OCI-LY1 (cell line): ENCODE results near the gene CD6.

Source experiments
- H2AFZ ChIP-seq: fragments of 200-600 bp; sonication (generic), shearing (Covaris generic); 2 replicates; pipeline ENCODE4 v1.6.0; 2014; ENCODE audit warnings: antibody characterized with exemption, mild to moderate bottlenecking, low read length
- H3F3A ChIP-seq: fragments of 200-600 bp; sonication (generic), shearing (Covaris generic); 2 replicates; pipeline ENCODE4 v1.6.0; 2014; ENCODE audit warnings: mild to moderate bottlenecking, antibody characterized with exemption, low read length, moderate library complexity; ENCODE audit not compliant: insufficient read depth
- H3K27ac ChIP-seq: fragments of 200-600 bp; sonication (generic); 2 replicates; pipeline ENCODE4 v1.5.1; 2014; ENCODE audit warnings: low read length, mixed run types, mild to moderate bottlenecking, low read depth; ENCODE audit not compliant: poor library complexity, severe bottlenecking
- H3K27me3 ChIP-seq: fragments of 200-600 bp; sonication (generic); 2 replicates; pipeline ENCODE4 v1.6.0; 2014; ENCODE audit warnings: antibody characterized with exemption, mild to moderate bottlenecking, low read length, moderate library complexity; ENCODE audit not compliant: insufficient read depth
- H3K36me3 ChIP-seq: fragments of 200-600 bp; sonication (generic); 2 replicates; pipeline ENCODE4 v1.6.1; 2014; ENCODE audit warnings: mild to moderate bottlenecking, antibody characterized with exemption, low read length, moderate library complexity, mixed read lengths; ENCODE audit not compliant: insufficient read depth
- H3K4me1 ChIP-seq: fragments of 200-600 bp; sonication (generic); 2 replicates; pipeline ENCODE4 v1.5.1; 2014; ENCODE audit warnings: mild to moderate bottlenecking, low read length, moderate library complexity; ENCODE audit not compliant: insufficient read depth, severe bottlenecking
- H3K4me2 ChIP-seq: fragments of 200-600 bp; sonication (generic), shearing (Covaris generic); 2 replicates; pipeline ENCODE4 v1.6.1; 2014; ENCODE audit warnings: low read length
- H3K4me3 ChIP-seq: fragments of 200-600 bp; sonication (generic); 2 replicates; pipeline ENCODE4 v1.5.1; 2014; ENCODE audit warnings: low read length, low read depth, mild to moderate bottlenecking, mixed read lengths; ENCODE audit not compliant: poor library complexity, severe bottlenecking
- H3K79me2 ChIP-seq: fragments of 200-600 bp; shearing (Covaris generic); 2 replicates; pipeline ENCODE4 v1.6.1; 2016; ENCODE audit warnings: mixed run types, low read length, mixed read lengths; ENCODE audit not compliant: insufficient read depth
- H3K9ac ChIP-seq: fragments of 200-600 bp; sonication (generic), shearing (Covaris generic); 2 replicates; pipeline ENCODE4 v1.6.1; 2014; ENCODE audit warnings: mild to moderate bottlenecking, low read length, mixed read lengths
- H3K9me2 ChIP-seq: fragments of 200-600 bp; sonication (generic), shearing (Covaris generic); 2 replicates; pipeline ENCODE4 v1.6.1; 2014; ENCODE audit warnings: low read depth, mild to moderate bottlenecking, low read length, mixed read lengths
- H3K9me3 ChIP-seq: fragments of 200-600 bp; shearing (Covaris generic); 2 replicates; pipeline ENCODE4 v1.6.1; 2014; ENCODE audit warnings: low read length, mixed read lengths
- H4K20me1 ChIP-seq: fragments of 200-600 bp; sonication (generic), shearing (Covaris generic); 2 replicates; pipeline ENCODE4 v1.6.0; 2016; ENCODE audit warnings: mild to moderate bottlenecking, low read length; ENCODE audit not compliant: insufficient read depth
- CTCF ChIP-seq: fragments of 200-600 bp; sonication (generic), shearing (Covaris generic); IDR thresholded peaks from 2 replicates; pipeline ENCODE4 v1.5.1; 2017; ENCODE audit warnings: mild to moderate bottlenecking, antibody characterized with exemption, low read length, moderate library complexity, mixed read lengths
- EZH2 ChIP-seq: fragments of 200-600 bp; sonication (generic), shearing (Covaris generic); IDR thresholded peaks from 2 replicates; pipeline ENCODE4 v1.8.0; 2017; ENCODE audit warnings: borderline replicate concordance, mixed run types, mild to moderate bottlenecking, antibody characterized with exemption, low read length, moderate library complexity, mixed read lengths

Gene CD6

GRCh38 chr11:60929764-60930163 lies 41.7 kb upstream of the CD6 start:
- no peak overlapping the region for H3K9ac ChIP-seq
- no peak overlapping the region for H3K4me3 ChIP-seq
- H4K20me1 ChIP-seq: no peaks in the 10 kb centered on the region
- TF ChIP-seq CTCF: no peak
- no peak for TF ChIP-seq EZH2
- no peaks in the 10 kb centered on the region for H3K9me3 ChIP-seq
- H3K27ac ChIP-seq: no peak overlapping the region
- H3K27me3 ChIP-seq: 0 out of 2 replicates have a peak, but pooled peaks cover 4% of the 10 kb centered on the region
- H3K36me3 ChIP-seq: no peaks in the 10 kb centered on the region
- peaks cover 39% of the 10 kb centered on the region for H3K4me1 ChIP-seq
- no peaks in the 10 kb centered on the region for H3K79me2 ChIP-seq
- H3F3A ChIP-seq: no peaks in the 10 kb centered on the region
- no peaks in the 10 kb centered on the region for H3K9me2 ChIP-seq
- no peak overlapping the region for H3K4me2 ChIP-seq
- no peak overlapping the region for H2AFZ ChIP-seq

- Histone ChIP-seq H3K4me2 (no peak overlapping the region), H3K79me2 (no peaks in the 10 kb centered on the region), H3K36me3 (no peaks in the 10 kb centered on the region), H3K4me1 (peaks cover 36% of the 10 kb centered on the region), H3K27ac (no peak overlapping the region), H3K4me3 (no peak overlapping the region), H3K9me3 (no peaks in the 10 kb centered on the region), H2AFZ (no peak overlapping the region), H3K27me3 (no peaks in the 10 kb centered on the region), H3K9ac (no peak overlapping the region), H3F3A (no peaks in the 10 kb centered on the region), H3K9me2 (no peaks in the 10 kb centered on the region), H4K20me1 (no peaks in the 10 kb centered on the region)
- TF ChIP-seq CTCF (no peak), EZH2 (no peak)
These were observed 41.1 kb upstream of the CD6 start for GRCh38 chr11:60930394-60930793.

GRCh38 chr11:60931917-60932316 lies 39.6 kb upstream of the CD6 start:
- H3K9ac ChIP-seq: peak overlapping the region; percentile 28; the same call in 1 of the 2 replicates
- peaks cover 36% of the 10 kb centered on the region for H3K4me1 ChIP-seq
- H3K79me2 ChIP-seq: no peaks in the 10 kb centered on the region
- H3K27ac ChIP-seq: peak overlapping the region; percentile 76
- no peaks in the 10 kb centered on the region for H3F3A ChIP-seq
- H2AFZ ChIP-seq: no peak overlapping the region
- no peaks in the 10 kb centered on the region for H4K20me1 ChIP-seq
- H3K4me2 ChIP-seq: peak overlapping the region; percentile 57
- H3K36me3 ChIP-seq: no peaks in the 10 kb centered on the region
- peak overlapping the region; percentile 28 for H3K4me3 ChIP-seq
- no peaks in the 10 kb centered on the region for H3K9me3 ChIP-seq
- no peaks in the 10 kb centered on the region for H3K9me2 ChIP-seq
- TF ChIP-seq EZH2: no peak
- no peak for TF ChIP-seq CTCF
- H3K27me3 ChIP-seq: no peaks in the 10 kb centered on the region
